ENCODE measurements around the gene LMO3. TPM values are rescaled to one million over a fixed set of nuclear protein-coding genes. Genes with fewer than 3 reads are reported as not detected.
"Not testable (repeated sequence)": the region's sequence is repeated elsewhere in the genome, so short reads cannot be mapped to it uniquely, and the experiment has no call there.

LMO3 gene
- total RNA-seq, 2 donors from 2014 or later, result 4.2 to 7.6 TPM

DNA sequence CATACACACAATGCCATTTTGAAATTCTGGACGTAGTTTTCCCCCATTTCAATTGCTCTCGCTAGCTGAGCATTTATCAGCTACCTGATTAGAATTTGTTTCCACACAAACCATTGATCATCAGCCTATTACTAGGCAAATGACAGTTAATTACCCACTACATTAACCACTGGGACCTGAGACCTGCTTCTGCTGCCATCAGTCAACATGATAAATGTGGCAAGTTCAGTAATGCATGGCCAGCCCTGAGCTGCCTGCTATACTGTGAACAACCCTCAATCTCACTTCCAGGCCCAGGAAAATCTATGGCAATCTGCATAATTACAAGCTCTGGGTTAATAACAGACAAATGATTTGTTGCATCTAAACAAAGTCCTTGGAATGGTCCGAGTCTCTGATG, 43.5 kb downstream of the LMO3 start:
- DNase-seq (no peak), ATAC-seq (no peak)
- intact Hi-C loops (cut with DNase I), result no loop called here

DNA sequence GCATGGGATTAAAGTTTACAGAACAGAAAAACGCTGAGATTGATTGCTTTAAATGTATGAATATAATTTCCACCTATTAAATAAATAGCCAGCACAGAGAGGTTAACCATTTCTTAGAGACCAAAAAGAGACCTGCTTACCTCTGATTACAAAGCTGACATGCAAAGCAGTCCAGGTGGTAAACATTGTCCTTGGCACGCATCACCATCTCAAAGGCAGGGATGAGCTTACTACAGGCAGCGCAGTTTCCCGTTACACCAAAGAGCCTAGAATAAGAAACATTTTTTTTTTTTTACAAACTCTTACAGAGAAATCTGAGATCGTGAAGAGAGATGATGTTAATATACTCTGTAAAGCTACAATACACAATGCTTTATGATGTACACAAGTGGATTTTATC, 45.7 kb downstream of the LMO3 start:
- DNase-seq, result no peak

GRCh38 chr12:16555630-16556029, 50.3 kb downstream of the LMO3 start:
- DNase-seq, result no peak
- intact Hi-C loops (cut with DNase I), result no loop called here
- peak; percentile 34 to 70 for ATAC-seq

More for the DNA sequence above, 45.7 kb downstream of the LMO3 start:
- intact Hi-C loops (cut with DNase I), result no loop called here
- ATAC-seq, result no peak

- no peak for ATAC-seq
- intact Hi-C loops (cut with DNase I), result no loop called here
- DNase-seq, result no peak
Measured at GRCh38 chr12:16553457-16553856, 52.5 kb downstream of the LMO3 start.

- DNase-seq, result no peak
- ATAC-seq, result no peak
- intact Hi-C loops (cut with DNase I), result no loop called here
Measured at GRCh38 chr12:16552301-16552700, 53.7 kb downstream of the LMO3 start.

- DNase-seq (no peak), ATAC-seq (no peak)
- intact Hi-C loops (cut with DNase I), result no loop called here
Measured at GRCh38 chr12:16545836-16546235, 60.1 kb downstream of the LMO3 start.

GRCh38 chr12:16542586-16542985, 63.4 kb downstream of the LMO3 start:
- ATAC-seq, result no peak
- intact Hi-C loops (cut with DNase I), result no loop called here
- DNase-seq, result no peak

DNA sequence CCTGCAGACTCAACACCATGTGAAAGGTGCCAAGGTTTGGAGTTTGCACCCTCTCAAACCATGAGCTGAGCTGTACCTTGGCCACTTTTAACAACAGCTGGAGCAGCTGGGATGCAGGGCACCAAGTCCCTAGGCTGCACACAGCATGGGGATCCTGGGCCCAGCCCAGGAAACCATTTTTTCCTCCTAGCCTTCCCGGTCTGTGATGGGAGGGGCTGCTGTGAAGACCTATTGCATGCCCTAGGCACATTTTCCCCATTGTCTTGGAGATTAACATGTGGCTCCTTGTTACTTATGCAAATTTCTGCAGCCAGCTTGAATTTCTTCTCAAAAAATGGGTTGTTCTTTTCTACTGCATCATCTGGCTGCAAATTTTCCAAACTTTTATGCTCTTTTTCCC, 68.3 kb downstream of the LMO3 start:
- ATAC-seq; DNase-seq; intact Hi-C loops (cut with DNase I): not testable (repeated sequence)

- ATAC-seq (no peak), DNase-seq (no peak)
- intact Hi-C loops (cut with DNase I), result no loop called here
Measured at GRCh38 chr12:16531621-16532020, 74.3 kb downstream of the LMO3 start.

DNA sequence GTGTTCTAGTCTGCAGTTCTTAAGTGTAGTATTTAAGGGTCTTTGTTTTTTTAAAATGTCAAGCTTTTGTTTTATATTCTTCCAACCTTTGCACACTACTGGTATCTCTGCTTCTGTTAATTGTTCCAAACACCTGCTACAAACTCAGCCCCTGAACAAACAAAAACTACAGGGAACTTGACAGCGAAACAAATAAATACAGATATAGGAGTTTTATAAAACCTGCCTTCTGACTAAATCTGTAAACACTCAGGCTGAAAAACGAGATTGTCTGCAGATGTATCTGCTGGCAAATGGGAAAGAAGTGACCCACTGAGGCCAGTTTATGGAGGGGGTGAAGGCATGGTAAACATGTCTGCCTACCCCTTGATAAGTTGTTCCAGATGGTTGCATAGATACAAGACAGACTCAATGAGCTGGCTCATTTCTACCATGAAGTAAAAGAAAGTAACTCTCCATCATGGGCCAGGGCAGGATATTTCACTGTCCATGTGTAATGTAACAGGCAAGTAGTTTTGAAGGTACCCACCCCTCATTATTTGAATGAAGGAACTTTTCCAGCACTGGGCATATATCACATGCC, 75.6 kb downstream of the LMO3 start:
- no peak for DNase-seq
- intact Hi-C loops (cut with DNase I), result no loop called here
- ATAC-seq, result no peak

- intact Hi-C loops (cut with DNase I), result no loop called here
- DNase-seq (no peak), ATAC-seq (peak; percentile 34 to 92)
Measured at GRCh38 chr12:16526693-16527092, 79.3 kb downstream of the LMO3 start.

DNA sequence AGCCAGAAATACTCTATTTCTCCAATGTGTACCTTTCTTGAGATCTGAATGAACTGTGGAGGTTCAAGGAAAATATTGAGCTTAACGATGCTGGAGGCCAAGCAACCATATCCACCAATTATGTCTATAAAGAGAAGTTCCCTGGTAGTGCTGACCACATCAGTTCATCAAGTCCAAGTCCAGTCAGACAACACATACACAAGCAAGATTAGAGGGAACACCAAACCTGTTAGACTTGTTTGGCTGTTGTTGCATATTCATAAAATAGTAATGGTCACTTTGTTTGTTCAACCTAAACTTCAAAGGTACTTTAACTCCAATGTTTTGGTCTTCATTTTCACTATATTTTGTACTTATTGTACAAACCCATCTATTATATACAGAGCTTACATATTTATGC, 81.6 kb downstream of the LMO3 start:
- DNase-seq (no peak), ATAC-seq (no peak)
- intact Hi-C loops (cut with DNase I), result no loop called here

DNA sequence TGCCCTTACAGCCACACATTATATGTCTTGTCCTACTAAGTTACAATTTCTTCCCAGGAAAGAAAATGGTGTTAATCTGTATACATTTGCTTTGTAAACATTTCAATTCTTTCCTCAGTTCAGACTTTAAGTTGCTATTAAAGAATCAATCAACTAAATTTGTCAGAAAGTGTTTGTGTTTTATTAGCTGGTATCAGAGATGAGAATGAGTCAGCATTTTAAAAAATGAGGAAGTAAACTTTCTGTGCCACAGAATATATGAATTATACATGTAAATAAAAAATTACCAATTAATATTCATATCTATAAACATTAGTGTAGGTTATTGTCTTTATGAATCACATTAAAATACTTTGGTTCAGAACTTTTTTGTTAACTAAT, 82.0 kb downstream of the LMO3 start:
- intact Hi-C loops (cut with DNase I), result no loop called here
- ATAC-seq, result no peak
- DNase-seq, result no peak

- intact Hi-C loops (cut with DNase I), result no loop called here
- ATAC-seq, result no peak
- no peak for DNase-seq
Measured at GRCh38 chr12:16523284-16523950, 82.5 kb downstream of the LMO3 start.

DNA sequence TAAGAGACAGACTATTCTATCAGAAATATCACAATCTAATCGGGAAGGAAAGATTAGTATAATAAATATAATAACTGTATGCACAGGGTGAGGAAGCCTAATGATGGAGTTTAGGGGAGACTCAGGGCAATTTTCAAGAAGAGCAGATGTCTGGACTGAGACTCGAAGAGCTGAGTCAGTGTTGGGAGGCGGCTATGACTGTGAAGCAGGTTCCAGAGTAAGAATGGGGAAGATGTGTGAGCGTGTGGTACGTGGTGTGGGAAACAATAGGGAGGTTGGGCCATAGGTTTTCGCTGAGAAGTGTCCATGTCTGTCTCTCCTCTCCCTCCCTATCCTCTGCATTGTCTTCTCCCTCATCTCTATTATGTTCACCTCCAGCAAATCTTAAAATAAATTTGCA, 85.6 kb downstream of the LMO3 start:
- no peak for ATAC-seq
- intact Hi-C loops (cut with DNase I), result no loop called here

DNA sequence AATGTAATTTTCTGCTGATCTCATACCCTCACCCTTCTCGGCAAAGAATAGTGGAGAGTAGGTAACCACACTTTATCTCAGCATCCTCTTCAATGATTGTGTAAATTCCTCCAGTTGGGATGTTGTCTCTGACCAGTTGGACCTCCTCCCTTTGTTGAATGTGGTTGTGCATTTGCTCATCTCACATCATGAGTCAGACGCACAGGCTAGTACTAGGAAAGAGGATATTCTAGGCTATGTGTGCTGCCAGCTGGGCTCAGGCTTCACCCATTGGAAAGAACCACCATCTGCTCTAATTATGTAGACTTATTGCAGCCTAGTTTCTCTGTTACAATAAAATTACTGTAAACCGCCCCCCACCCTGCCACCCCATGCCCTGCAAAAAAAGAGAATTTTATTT, 90.3 kb downstream of the LMO3 start:
- ATAC-seq (no peak), DNase-seq (no peak)
- intact Hi-C loops (cut with DNase I), result no loop called here

More for the DNA sequence above, 85.6 kb downstream of the LMO3 start:
- DNase-seq, result no peak

DNA sequence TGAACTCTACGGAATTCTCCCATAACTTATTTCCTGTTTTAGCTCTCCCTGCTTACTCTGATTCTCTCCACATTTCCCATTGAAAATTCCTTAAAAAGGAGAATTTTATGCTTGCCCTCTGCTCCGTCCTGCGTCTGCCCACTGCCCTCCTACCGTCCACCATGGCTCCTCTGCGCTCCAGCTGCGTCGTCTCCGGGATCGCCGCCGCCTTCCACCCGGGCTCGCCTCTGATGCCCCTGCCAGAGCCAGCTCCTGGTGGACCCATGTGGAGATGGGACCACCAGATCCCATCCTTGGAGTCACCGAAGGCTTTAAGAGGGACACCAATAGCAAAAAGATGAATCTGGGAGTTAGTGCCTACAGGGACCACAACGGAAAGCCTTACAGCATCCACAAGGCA, 92.7 kb downstream of the LMO3 start:
- intact Hi-C loops (cut with DNase I), result no loop called here
- ATAC-seq (no peak), DNase-seq (no peak)

DNA sequence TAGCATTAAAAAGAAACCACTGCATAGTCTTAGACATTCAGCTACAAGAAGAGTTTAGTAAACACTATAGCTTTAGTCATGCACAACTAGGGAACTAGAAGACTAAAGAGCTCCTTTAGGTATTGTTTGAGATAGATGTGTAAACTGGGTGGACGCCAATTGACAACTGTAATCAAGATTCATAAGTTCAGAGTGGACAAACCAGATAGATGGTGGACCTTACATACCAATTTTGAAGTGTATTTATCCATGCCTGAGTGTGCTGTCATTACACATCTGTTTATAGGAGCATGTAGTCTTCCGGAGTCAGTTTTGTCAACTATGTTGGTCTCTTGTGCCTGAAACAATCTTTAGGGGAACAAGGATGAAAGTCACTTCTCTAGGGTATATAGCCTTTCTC, 96.6 kb downstream of the LMO3 start:
- DNase-seq (no peak), ATAC-seq (no peak)
- intact Hi-C loops (cut with DNase I), result no loop called here

- intact Hi-C loops (cut with DNase I), result no loop called here
- ATAC-seq (no peak), DNase-seq (no peak)
Measured at GRCh38 chr12:16506394-16506793, 99.6 kb downstream of the LMO3 start.

- intact Hi-C loops (cut with DNase I), result no loop called here
- no peak for DNase-seq
- ATAC-seq, result no peak
Measured at GRCh38 chr12:16504200-16504599, 101.8 kb downstream of the LMO3 start.

DNA sequence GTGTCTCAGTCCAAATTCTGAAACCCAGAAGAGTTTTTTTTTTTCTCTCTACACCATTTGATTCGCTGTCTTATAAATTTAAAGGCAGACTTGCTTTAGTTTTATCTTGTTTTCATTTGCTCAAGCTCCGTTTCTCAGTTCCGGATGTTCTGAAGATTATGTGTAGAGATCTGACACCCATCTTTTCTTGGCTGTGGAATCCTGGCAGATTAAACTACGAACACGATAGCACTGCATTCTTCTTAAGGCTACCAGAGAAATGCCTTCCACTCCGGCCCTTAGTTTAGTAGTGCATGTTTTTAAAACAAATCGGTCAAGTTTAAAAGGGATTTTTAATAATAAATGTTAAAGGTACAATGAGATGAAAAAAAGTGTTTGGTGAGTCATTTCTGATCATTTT, 106.4 kb downstream of the LMO3 start:
- intact Hi-C loops (cut with DNase I), result no loop called here
- DNase-seq (no peak), ATAC-seq (peak in 1 of 2 donors; percentile 40)
